Neural cell (in vitro differentiated cells): ENCODE results near the gene DTNBP1. TPM values are rescaled to one million over a fixed set of nuclear protein-coding genes. Genes with fewer than 3 reads are reported as not detected.

Source experiments
- H2AFZ ChIP-seq: fragments of 200-600, 300-800 bp; sonication (generic), shearing (Covaris generic); 2 replicates; pipeline ENCODE4 v1.6.0; 2014; ENCODE audit warnings: low read depth, mild to moderate bottlenecking, antibody characterized with exemption, low read length, moderate library complexity
- H3F3A ChIP-seq: fragments of 200-600 bp; shearing (Covaris generic); 2 replicates; pipeline ENCODE4 v1.6.1; 2016; ENCODE audit warnings: mild to moderate bottlenecking, moderate library complexity, mixed read lengths, antibody characterized with exemption, low read length; ENCODE audit not compliant: insufficient read depth, poor library complexity, severe bottlenecking
- H3K27ac ChIP-seq: fragments of 200-600, 300-800 bp; sonication (generic), shearing (Covaris generic); 2 replicates; pipeline ENCODE4 v1.5.1; 2014; ENCODE audit warnings: mild to moderate bottlenecking, low read length, moderate library complexity
- H3K27me3 ChIP-seq: fragments of 300-800, 200-600 bp; sonication (generic), shearing (Covaris generic); 2 replicates; pipeline ENCODE4 v1.6.0; 2014; ENCODE audit warnings: mild to moderate bottlenecking, low read depth, low read length, moderate library complexity; ENCODE audit not compliant: insufficient read depth
- H3K36me3 ChIP-seq: fragments of 300-800, 200-600 bp; sonication (generic), shearing (Covaris generic); 2 replicates; pipeline ENCODE4 v1.5.1; 2014; ENCODE audit warnings: mild to moderate bottlenecking, antibody characterized with exemption, low read length, moderate library complexity; ENCODE audit not compliant: insufficient read depth
- H3K4me2 ChIP-seq: fragments of 300-800, 200-600 bp; sonication (generic), shearing (Covaris generic); 2 replicates; pipeline ENCODE4 v1.6.0; 2014; ENCODE audit warnings: mild to moderate bottlenecking, low read length
- H3K4me3 ChIP-seq: fragments of 300-800, 200-600 bp; sonication (generic), shearing (Covaris generic); 2 replicates; pipeline ENCODE4 v1.5.1; 2014; ENCODE audit warnings: mild to moderate bottlenecking, low read length, moderate library complexity
- H3K79me2 ChIP-seq: fragments of 200-600 bp; shearing (Covaris generic); replicated peaks from 2 replicates; pipeline ENCODE4 v1.6.0; 2014; ENCODE audit warnings: mild to moderate bottlenecking, low read length, moderate library complexity; ENCODE audit not compliant: insufficient read depth
- H3K9ac ChIP-seq: fragments of 300-800, 200-600 bp; sonication (generic), shearing (Covaris generic); 2 replicates; pipeline ENCODE4 v1.6.1; 2016; ENCODE audit warnings: mild to moderate bottlenecking, low read length, mixed read lengths
- H3K9me2 ChIP-seq: fragments of 200-600 bp; shearing (Covaris generic); 2 replicates; pipeline ENCODE4 v1.6.1; 2016; ENCODE audit warnings: mild to moderate bottlenecking, low read length, mixed read lengths; ENCODE audit not compliant: insufficient read depth
- H3K9me3 ChIP-seq: fragments of 200-600, 300-800 bp; sonication (generic), shearing (Covaris generic); 2 replicates; pipeline ENCODE4 v1.6.1; 2016; ENCODE audit warnings: mild to moderate bottlenecking, mixed run types, low read length, moderate library complexity, mixed read lengths
- H4K20me1 ChIP-seq: fragments of 200-600 bp; shearing (Covaris generic); 2 replicates; pipeline ENCODE4 v1.6.1; 2016; ENCODE audit warnings: mild to moderate bottlenecking, mixed run types; ENCODE audit not compliant: insufficient read depth
- EP300 ChIP-seq: fragments of 450-650 bp; conservative IDR thresholded peaks from 2 replicates; pipeline ENCODE4 v1.6.1; 2014; ENCODE audit warnings: antibody characterized with exemption, mild to moderate bottlenecking, moderate library complexity; ENCODE audit not compliant: poor library complexity, severe bottlenecking
- MXI1 ChIP-seq: fragments of 450-650 bp; conservative IDR thresholded peaks from 2 replicates; pipeline ENCODE4 v1.6.1; 2014; ENCODE audit warnings: antibody characterized with exemption, mild to moderate bottlenecking; ENCODE audit not compliant: poor library complexity, severe bottlenecking
- POLR2AphosphoS5 ChIP-seq: IDR thresholded peaks from 2 replicates; pipeline ENCODE4 v1.6.1; 2012
- RAD21 ChIP-seq: fragments of 450-650 bp; conservative IDR thresholded peaks from 2 replicates; pipeline ENCODE4 v1.6.1; 2014; ENCODE audit warnings: antibody characterized with exemption, mild to moderate bottlenecking, moderate library complexity
- TAF1 ChIP-seq: IDR thresholded peaks from 2 replicates; pipeline ENCODE4 v1.6.1; 2012; ENCODE audit warnings: low read depth
- polyA plus RNA-seq: library from polyadenylated mRNA; depleted of rRNA; stranded (reverse); fragments of >200 nt; gene quantifications from 2 replicates; pipeline ENCODE4 v1.2.3, GENCODE V29; 2014
- TF ChIP-seq, protein P1 (sequence below): IDR thresholded peaks from 2 replicates; pipeline ENCODE4 v1.6.1; 2012; ENCODE audit warnings: borderline replicate concordance

DTNBP1 gene
- polyA plus RNA-seq, 1 donor from 2014 or later, result 22.6 TPM

DNA sequence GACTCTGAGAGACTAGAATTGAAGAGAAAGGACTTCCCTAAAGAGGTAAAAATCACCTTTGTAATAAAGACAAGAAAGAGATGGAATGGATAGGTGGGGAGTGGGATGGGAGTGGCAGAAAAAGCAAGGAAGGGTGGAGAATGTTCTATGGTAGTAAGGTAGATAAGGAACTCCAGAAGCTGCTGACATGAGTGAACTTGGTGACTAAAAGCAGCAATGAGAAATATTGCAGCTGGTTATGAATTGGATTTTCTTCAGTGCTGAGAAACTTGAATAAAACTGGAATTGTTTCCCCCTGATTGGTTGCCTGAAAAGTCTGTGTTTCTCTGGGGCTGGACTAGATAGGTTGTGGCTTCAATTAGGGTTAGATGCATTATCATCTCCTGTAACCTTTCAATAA, 15.7 kb upstream of the DTNBP1 start:
- Histone ChIP-seq H3K4me3 (no peak overlapping the region), H3K9ac (no peak overlapping the region), H3K9me3 (no peaks in the 10 kb centered on the region), H3F3A (no peaks in the 10 kb centered on the region), H3K4me2 (no peak overlapping the region), H4K20me1 (no peaks in the 10 kb centered on the region), H3K27me3 (no peaks in the 10 kb centered on the region), H2AFZ (no peak overlapping the region), H3K27ac (no peak overlapping the region), H3K36me3 (no peaks in the 10 kb centered on the region), H3K79me2 (no peaks in the 10 kb centered on the region), H3K9me2 (no peaks in the 10 kb centered on the region)
- TF ChIP-seq MXI1, result no peak
- TF ChIP-seq RAD21, result no peak
- no peak for TF ChIP-seq POLR2AphosphoS5
- no peak for TF ChIP-seq TAF1
- TF ChIP-seq EP300, result no peak

DNA sequence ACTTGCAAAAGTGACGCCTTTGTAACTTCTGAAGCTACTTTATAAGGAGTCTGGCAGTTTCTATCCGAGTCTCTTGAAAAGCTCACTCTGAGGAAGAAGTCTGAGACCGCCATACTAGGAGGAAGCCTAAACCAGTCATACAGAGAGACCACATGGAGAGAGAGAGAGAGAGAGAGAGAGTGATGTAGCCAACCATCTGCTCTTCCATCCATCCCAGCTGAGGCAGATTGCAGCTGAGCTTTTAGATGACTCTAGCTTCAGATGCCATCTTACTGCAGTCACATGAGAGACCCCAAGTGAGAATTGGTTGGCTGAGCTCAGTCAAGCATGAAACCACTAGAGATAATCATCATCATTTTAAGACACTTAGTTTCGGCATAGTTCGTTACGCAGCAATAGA, 15.0 kb upstream of the DTNBP1 start:
- Histone ChIP-seq H2AFZ (no peak overlapping the region), H3K4me3 (no peak overlapping the region), H3K9ac (no peak overlapping the region), H3K9me3 (no peaks in the 10 kb centered on the region), H3F3A (no peaks in the 10 kb centered on the region), H3K27me3 (no peaks in the 10 kb centered on the region), H3K9me2 (no peaks in the 10 kb centered on the region), H3K27ac (no peak overlapping the region), H3K36me3 (no peaks in the 10 kb centered on the region), H4K20me1 (no peaks in the 10 kb centered on the region), H3K4me2 (no peak overlapping the region), H3K79me2 (no peaks in the 10 kb centered on the region)
- TF ChIP-seq, protein P1, sequence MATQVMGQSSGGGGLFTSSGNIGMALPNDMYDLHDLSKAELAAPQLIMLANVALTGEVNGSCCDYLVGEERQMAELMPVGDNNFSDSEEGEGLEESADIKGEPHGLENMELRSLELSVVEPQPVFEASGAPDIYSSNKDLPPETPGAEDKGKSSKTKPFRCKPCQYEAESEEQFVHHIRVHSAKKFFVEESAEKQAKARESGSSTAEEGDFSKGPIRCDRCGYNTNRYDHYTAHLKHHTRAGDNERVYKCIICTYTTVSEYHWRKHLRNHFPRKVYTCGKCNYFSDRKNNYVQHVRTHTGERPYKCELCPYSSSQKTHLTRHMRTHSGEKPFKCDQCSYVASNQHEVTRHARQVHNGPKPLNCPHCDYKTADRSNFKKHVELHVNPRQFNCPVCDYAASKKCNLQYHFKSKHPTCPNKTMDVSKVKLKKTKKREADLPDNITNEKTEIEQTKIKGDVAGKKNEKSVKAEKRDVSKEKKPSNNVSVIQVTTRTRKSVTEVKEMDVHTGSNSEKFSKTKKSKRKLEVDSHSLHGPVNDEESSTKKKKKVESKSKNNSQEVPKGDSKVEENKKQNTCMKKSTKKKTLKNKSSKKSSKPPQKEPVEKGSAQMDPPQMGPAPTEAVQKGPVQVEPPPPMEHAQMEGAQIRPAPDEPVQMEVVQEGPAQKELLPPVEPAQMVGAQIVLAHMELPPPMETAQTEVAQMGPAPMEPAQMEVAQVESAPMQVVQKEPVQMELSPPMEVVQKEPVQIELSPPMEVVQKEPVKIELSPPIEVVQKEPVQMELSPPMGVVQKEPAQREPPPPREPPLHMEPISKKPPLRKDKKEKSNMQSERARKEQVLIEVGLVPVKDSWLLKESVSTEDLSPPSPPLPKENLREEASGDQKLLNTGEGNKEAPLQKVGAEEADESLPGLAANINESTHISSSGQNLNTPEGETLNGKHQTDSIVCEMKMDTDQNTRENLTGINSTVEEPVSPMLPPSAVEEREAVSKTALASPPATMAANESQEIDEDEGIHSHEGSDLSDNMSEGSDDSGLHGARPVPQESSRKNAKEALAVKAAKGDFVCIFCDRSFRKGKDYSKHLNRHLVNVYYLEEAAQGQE, result no peak
- no peak for TF ChIP-seq POLR2AphosphoS5
- TF ChIP-seq RAD21, result no peak

DNA sequence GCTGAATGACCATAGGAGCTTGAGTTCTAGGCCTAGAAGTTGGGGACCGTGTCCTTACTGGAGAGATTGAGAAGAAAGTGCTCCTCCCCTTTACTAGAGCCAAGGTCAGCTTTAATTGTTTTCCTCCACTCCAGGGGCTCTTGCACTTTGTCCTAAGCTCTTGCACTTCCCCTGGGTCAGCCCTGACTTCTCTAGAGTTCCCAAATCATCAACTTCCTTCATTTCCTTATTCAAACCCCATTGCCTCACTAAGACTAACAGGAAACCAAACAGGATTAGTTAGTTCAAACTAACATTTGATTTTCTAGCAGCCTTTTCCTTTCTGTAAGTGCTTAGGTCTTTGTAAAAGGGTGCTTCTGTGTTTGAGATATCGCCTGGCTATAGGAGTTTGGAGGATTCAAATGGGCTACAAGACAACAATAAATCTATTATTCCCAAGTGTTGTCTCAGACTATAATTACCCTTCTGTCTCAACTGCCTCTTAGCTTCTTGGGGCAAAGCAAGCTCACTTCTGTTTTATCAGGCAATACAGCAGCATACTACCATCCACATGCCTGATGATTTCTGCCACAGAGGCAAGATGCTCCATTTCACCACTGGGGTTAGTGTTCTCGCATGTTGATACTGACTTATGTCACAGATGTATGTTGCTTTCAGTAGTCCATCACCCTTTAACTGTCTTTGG, 12.8 kb upstream of the DTNBP1 start:
- H3K9ac ChIP-seq, result no peak overlapping the region
- no peak overlapping the region for H3K27ac ChIP-seq
- no peak for TF ChIP-seq POLR2AphosphoS5
- TF ChIP-seq, protein P1, result no peak
- no peak overlapping the region for H3K4me2 ChIP-seq
- no peaks in the 10 kb centered on the region for H4K20me1 ChIP-seq
- no peaks in the 10 kb centered on the region for H3K79me2 ChIP-seq
- no peak overlapping the region for H3K4me3 ChIP-seq
- H2AFZ ChIP-seq, result no peak overlapping the region
- H3K36me3 ChIP-seq, result no peaks in the 10 kb centered on the region
- no peaks in the 10 kb centered on the region for H3K9me2 ChIP-seq
- H3K27me3 ChIP-seq, result no peaks in the 10 kb centered on the region
- no peaks in the 10 kb centered on the region for H3K9me3 ChIP-seq
- H3F3A ChIP-seq, result no peaks in the 10 kb centered on the region
